Stimulated activated CD8-positive, alpha-beta memory T cell treated with anti-CD3 and anti-CD28 coated beads, Interleukin-7, amount 100 ng/mL, for 48 hours (primary cell): ENCODE results near the gene DNAH1.

ENCODE experiments used
- DNase-seq, 2 donors: peaks; one replicate each; pipeline ENCODE4 v3.0.0-alpha.2; 2020; ENCODE audit warnings: low read depth in 1 of 2; ENCODE audit errors: extremely low read depth in 1 of 2

Gene DNAH1

GRCh38 chr3:52401021-52401420, 84.9 kb downstream of the DNAH1 start:
- DNase-seq = no peak

GRCh38 chr3:52401551-52401950, 85.4 kb downstream of the DNAH1 start:
- DNase-seq = no peak

- DNase-seq = no peak
Measured at GRCh38 chr3:52402101-52402521, 86.0 kb downstream of the DNAH1 start.

GRCh38 chr3:52402706-52403270, 86.7 kb downstream of the DNAH1 start:
- DNase-seq = no peak

GRCh38 chr3:52403271-52403841, 87.2 kb downstream of the DNAH1 start:
- no peak for DNase-seq

GRCh38 chr3:52403955-52404354, 87.8 kb downstream of the DNAH1 start:
- no peak for DNase-seq

- DNase-seq = no peak
Measured at GRCh38 chr3:52404391-52404790, 88.3 kb downstream of the DNAH1 start.

- no peak for DNase-seq
Measured at GRCh38 chr3:52405066-52405465, 88.9 kb downstream of the DNAH1 start.

GRCh38 chr3:52405601-52406110, 89.5 kb downstream of the DNAH1 start:
- no peak for DNase-seq

GRCh38 chr3:52406231-52406661, 90.1 kb downstream of the DNAH1 start:
- no peak for DNase-seq

GRCh38 chr3:52406791-52407510, 90.8 kb downstream of the DNAH1 start:
- no peak for DNase-seq

GRCh38 chr3:52407779-52408178, 91.7 kb downstream of the DNAH1 start:
- DNase-seq = no peak

GRCh38 chr3:52408466-52408865, 92.3 kb downstream of the DNAH1 start:
- DNase-seq = no peak

GRCh38 chr3:52415800-52416199, 99.7 kb downstream of the DNAH1 start:
- no peak for DNase-seq

GRCh38 chr3:52420388-52420787, 104.3 kb downstream of the DNAH1 start:
- DNase-seq = no peak

- no peak for DNase-seq
Measured at GRCh38 chr3:52422669-52423068, 106.5 kb downstream of the DNAH1 start.

- no peak for DNase-seq
Measured at GRCh38 chr3:52423173-52423572, 107.1 kb downstream of the DNAH1 start.

- no peak for DNase-seq
Measured at GRCh38 chr3:52428151-52429005, 112.3 kb downstream of the DNAH1 start.

- DNase-seq = no peak
Measured at GRCh38 chr3:52429031-52429430, 112.9 kb downstream of the DNAH1 start.

GRCh38 chr3:52429779-52430415, 113.8 kb downstream of the DNAH1 start:
- no peak for DNase-seq

GRCh38 chr3:52430416-52430810, 114.3 kb downstream of the DNAH1 start:
- no peak for DNase-seq
